HG03175 (cell line): ENCODE results near the gene WDPCP.
"Not testable (repeated sequence)": the region's sequence is repeated elsewhere in the genome, so short reads cannot be mapped to it uniquely, and the experiment has no call there.

Experiments used
- ATAC-seq: cut with Tn5 transposase; IDR thresholded peaks from one replicate; pipeline ENCODE4 v1.9.1; 2021; ENCODE audit warnings: mild to moderate bottlenecking, moderate library complexity; ENCODE audit not compliant: unreplicated experiment

WDPCP gene

GRCh38 chr2:63127594-63127993, 460.7 kb downstream of the WDPCP start:
- no peak for ATAC-seq

- peak; percentile 74 for ATAC-seq
Observed at GRCh38 chr2:63124850-63125249, 463.4 kb downstream of the WDPCP start.

GRCh38 chr2:63124218-63124617, 464.1 kb downstream of the WDPCP start:
- ATAC-seq = peak; percentile 53

GRCh38 chr2:63122921-63123320, 465.4 kb downstream of the WDPCP start:
- no peak for ATAC-seq

GRCh38 chr2:63121055-63121834, 467.0 kb downstream of the WDPCP start:
- ATAC-seq = no peak

- ATAC-seq = no peak
Observed at GRCh38 chr2:63118821-63119220, 469.5 kb downstream of the WDPCP start.

- ATAC-seq = no peak
Observed at GRCh38 chr2:63104482-63104881, 483.8 kb downstream of the WDPCP start.

- ATAC-seq = no peak
Observed at GRCh38 chr2:63101954-63102353, 486.3 kb downstream of the WDPCP start.

GRCh38 chr2:63099032-63099431, 489.2 kb downstream of the WDPCP start:
- no peak for ATAC-seq

GRCh38 chr2:63096491-63096890, 491.8 kb downstream of the WDPCP start:
- no peak for ATAC-seq

- no peak for ATAC-seq
Observed at GRCh38 chr2:63093502-63093901, 494.8 kb downstream of the WDPCP start.

GRCh38 chr2:63092857-63093256, 495.4 kb downstream of the WDPCP start:
- ATAC-seq = no peak

GRCh38 chr2:63092401-63092800, 495.9 kb downstream of the WDPCP start:
- no peak for ATAC-seq

- no peak for ATAC-seq
Observed at GRCh38 chr2:63086687-63087086, 501.6 kb downstream of the WDPCP start.

- no peak for ATAC-seq
Observed at GRCh38 chr2:63081404-63081803, 506.9 kb downstream of the WDPCP start.

GRCh38 chr2:63078852-63079606, 509.2 kb downstream of the WDPCP start:
- ATAC-seq = peak; percentile 43

- not testable (repeated sequence) for ATAC-seq
Observed at GRCh38 chr2:63074399-63074798, 513.9 kb downstream of the WDPCP start.

GRCh38 chr2:63073994-63074393, 514.3 kb downstream of the WDPCP start:
- ATAC-seq = no peak

GRCh38 chr2:63071664-63072063, 516.6 kb downstream of the WDPCP start:
- ATAC-seq = no peak
